Measurements from ENCODE around the gene HOXA7. TPM values are rescaled to one million over a fixed set of nuclear protein-coding genes. Genes with fewer than 3 reads are reported as not detected.

Gene HOXA7
- total and polyA plus RNA-seq, 4 donors = 1.0 to 2.2 (median 1.4) TPM

- Histone ChIP-seq H3K4me3 (no peak overlapping the region), H3K36me3 (ENCODE audit: control insufficient read depth in 4 of 4, insufficient read depth in 4 of 4, low read length in 4 of 4) (no peaks in the 10 kb centered on the region), H3K27me3 (ENCODE audit: control insufficient read depth in 3 of 3, insufficient read depth in 3 of 3, low read length in 2 of 3) (peaks cover 0 to 92% (median 69%) of the 10 kb centered on the region in 3 donors), H3K9me3 (ENCODE audit: control insufficient read depth in 4 of 4, insufficient read depth in 3 of 4, low read length in 3 of 4) (no peaks in the 10 kb centered on the region), H3K4me1 (ENCODE audit: control insufficient read depth in 5 of 5, insufficient read depth in 5 of 5, low read length in 5 of 5) (peaks cover 0 to 21% (median 3%) of the 10 kb centered on the region in 5 donors), H3K27ac (ENCODE audit: low read depth in 1 of 2, low read length in 1 of 2) (no peak overlapping the region), H3K9ac (ENCODE audit: insufficient read depth in 1 of 2, low read length in 2 of 2) (no peak overlapping the region)
- WGBS, 2 donors = 25 to 50% methylated on average over 35 of the region's 35 CpGs
- no peak for TF ChIP-seq CTCF (IDR thresholded peaks at IDR 0.05; ENCODE audit: control extremely low read depth, extremely low read depth)
- DNase-seq = peak in 1 of 3 donors; percentile 34
- no peak for ATAC-seq (ENCODE audit: insufficient read depth, low FRiP score)
Measured at GRCh38 chr7:27158436-27159265, 2.2 kb upstream of the HOXA7 start.

- no peaks in the 10 kb centered on the region for H3K36me3 ChIP-seq (ENCODE audit: control insufficient read depth in 4 of 4, insufficient read depth in 4 of 4, low read length in 4 of 4)
- H3K4me3 ChIP-seq = no peak overlapping the region
- H3K4me1 ChIP-seq (ENCODE audit: control insufficient read depth in 5 of 5, insufficient read depth in 5 of 5, low read length in 5 of 5) = peaks cover 0 to 28% (median 4%) of the 10 kb centered on the region in 5 donors
- TF ChIP-seq CTCF (IDR thresholded peaks at IDR 0.05; ENCODE audit: control extremely low read depth, extremely low read depth) = no peak
- ATAC-seq (ENCODE audit: insufficient read depth, low FRiP score) (no peak), DNase-seq (no peak)
- peaks cover 0 to 92% (median 69%) of the 10 kb centered on the region in 3 donors for H3K27me3 ChIP-seq (ENCODE audit: control insufficient read depth in 3 of 3, insufficient read depth in 3 of 3, low read length in 2 of 3)
- H3K9ac ChIP-seq (ENCODE audit: insufficient read depth in 1 of 2, low read length in 2 of 2) = no peak overlapping the region
- no peaks in the 10 kb centered on the region for H3K9me3 ChIP-seq (ENCODE audit: control insufficient read depth in 4 of 4, insufficient read depth in 3 of 4, low read length in 3 of 4)
- no peak overlapping the region for H3K27ac ChIP-seq (ENCODE audit: low read depth in 1 of 2, low read length in 1 of 2)
- 12 to 42% methylated on average over 30 of the region's 30 CpGs for WGBS, 2 donors
Measured at GRCh38 chr7:27157702-27158431, 1.4 kb upstream of the HOXA7 start.

GRCh38 chr7:27156916-27157701 is 634 bp upstream of the HOXA7 start:
- Histone ChIP-seq H3K36me3 (ENCODE audit: control insufficient read depth in 4 of 4, insufficient read depth in 4 of 4, low read length in 4 of 4) (no peaks in the 10 kb centered on the region), H3K4me3 (no peak overlapping the region), H3K9ac (ENCODE audit: insufficient read depth in 1 of 2, low read length in 2 of 2) (no peak overlapping the region), H3K27me3 (ENCODE audit: control insufficient read depth in 3 of 3, insufficient read depth in 3 of 3, low read length in 2 of 3) (peaks cover 0 to 87% (median 63%) of the 10 kb centered on the region in 3 donors), H3K27ac (ENCODE audit: low read depth in 1 of 2, low read length in 1 of 2) (peak overlapping the region in 1 of 2 donors; percentile 13), H3K9me3 (ENCODE audit: control insufficient read depth in 4 of 4, insufficient read depth in 3 of 4, low read length in 3 of 4) (no peaks in the 10 kb centered on the region), H3K4me1 (ENCODE audit: control insufficient read depth in 5 of 5, insufficient read depth in 5 of 5, low read length in 5 of 5) (peaks cover 0 to 33% (median 4%) of the 10 kb centered on the region in 5 donors)
- no peak for ATAC-seq (ENCODE audit: insufficient read depth, low FRiP score)
- DNase-seq = peak in 1 of 3 donors; percentile 43
- 9 to 16% methylated on average over 29 to 30 of the region's 30 CpGs for WGBS, 2 donors
- TF ChIP-seq CTCF (IDR thresholded peaks at IDR 0.05; ENCODE audit: control extremely low read depth, extremely low read depth) = no peak
